Measurements from ENCODE around the gene NME4. TPM values are rescaled to one million over a fixed set of nuclear protein-coding genes. Genes with fewer than 3 reads are reported as not detected.
"Not testable (repeated sequence)": the region's sequence is repeated elsewhere in the genome, so short reads cannot be mapped to it uniquely, and the experiment has no call there.

Gene NME4
- total and polyA plus RNA-seq, 2 donors from 2014 or later = 56.6 to 100 TPM

- peaks cover 0 to 13% (median 3%) of the 10 kb centered on the region in 3 donors for H3K4me1 ChIP-seq (ENCODE audit: control insufficient read depth in 2 of 3, insufficient read depth in 2 of 3, low read depth in 1 of 3, low read length in 3 of 3)
- H3K9ac ChIP-seq (ENCODE audit: low read length in 3 of 3) = no peak overlapping the region
- intact Hi-C loops (cut with DNase I) = no loop called here
- no peaks in the 10 kb centered on the region for H3K27me3 ChIP-seq (ENCODE audit: control insufficient read depth, insufficient read depth, low read length)
- no peaks in the 10 kb centered on the region for H3K9me3 ChIP-seq (ENCODE audit: control insufficient read depth in 2 of 3, insufficient read depth in 1 of 3, low read length in 3 of 3)
- FAIRE-seq = no peak
- peak in 1 of 5 donors; percentile 20 for DNase-seq
- H3K36me3 ChIP-seq (ENCODE audit: control insufficient read depth in 2 of 3, insufficient read depth in 3 of 3, low read length in 3 of 3) = no peaks in the 10 kb centered on the region
- H3K27ac ChIP-seq (ENCODE audit: low read depth in 2 of 2, low read length in 2 of 2) = no peak overlapping the region
- no peak overlapping the region for H3K4me3 ChIP-seq (ENCODE audit: low read length in 3 of 3)
- no peak for TF ChIP-seq CTCF (IDR thresholded peaks at IDR 0.05; ENCODE audit: borderline replicate concordance, extremely low read depth, insufficient read depth)
Measured at GRCh38 chr16:386641-387156, 10.3 kb upstream of the NME4 start.

- H3K27me3 ChIP-seq (ENCODE audit: control insufficient read depth, insufficient read depth, low read length); H3K4me3 ChIP-seq (ENCODE audit: low read length in 3 of 3); H3K9me3 ChIP-seq (ENCODE audit: control insufficient read depth in 2 of 3, insufficient read depth in 1 of 3, low read length in 3 of 3); H3K9ac ChIP-seq (ENCODE audit: low read length in 3 of 3); H3K36me3 ChIP-seq (ENCODE audit: control insufficient read depth in 2 of 3, insufficient read depth in 3 of 3, low read length in 3 of 3); intact Hi-C loops (cut with DNase I); FAIRE-seq; H3K27ac ChIP-seq (ENCODE audit: low read depth in 2 of 2, low read length in 2 of 2): not testable (repeated sequence)
- peak in 2 of 5 donors; percentile 31 to 63 for DNase-seq
- peaks cover 0 to 13% (median 3%) of the 10 kb centered on the region in 3 donors for H3K4me1 ChIP-seq (ENCODE audit: control insufficient read depth in 2 of 3, insufficient read depth in 2 of 3, low read depth in 1 of 3, low read length in 3 of 3)
Measured at GRCh38 chr16:387761-388666, 9.0 kb upstream of the NME4 start.

- H3K9me3 ChIP-seq (ENCODE audit: control insufficient read depth in 2 of 3, insufficient read depth in 1 of 3, low read length in 3 of 3) = no peaks in the 10 kb centered on the region
- no peak overlapping the region for H3K4me3 ChIP-seq (ENCODE audit: low read length in 3 of 3)
- intact Hi-C loops (cut with DNase I) = no loop called here
- FAIRE-seq (no peak), DNase-seq (no peak)
- H3K4me1 ChIP-seq (ENCODE audit: control insufficient read depth in 2 of 3, insufficient read depth in 2 of 3, low read depth in 1 of 3, low read length in 3 of 3) = peaks cover 0 to 3% (median 0%) of the 10 kb centered on the region in 3 donors
- no peak for TF ChIP-seq CTCF (IDR thresholded peaks at IDR 0.05; ENCODE audit: borderline replicate concordance, extremely low read depth, insufficient read depth)
- H3K27ac ChIP-seq (ENCODE audit: low read depth in 2 of 2, low read length in 2 of 2) = no peak overlapping the region
- H3K27me3 ChIP-seq (ENCODE audit: control insufficient read depth, insufficient read depth, low read length) = no peaks in the 10 kb centered on the region
- H3K36me3 ChIP-seq (ENCODE audit: control insufficient read depth in 2 of 3, insufficient read depth in 3 of 3, low read length in 3 of 3) = no peaks in the 10 kb centered on the region
- no peak overlapping the region for H3K9ac ChIP-seq (ENCODE audit: low read length in 3 of 3)
Measured at GRCh38 chr16:389352-389751, 7.6 kb upstream of the NME4 start.

GRCh38 chr16:391885-392335, 5.1 kb upstream of the NME4 start:
- FAIRE-seq (no peak), DNase-seq (peak; percentile 58 to 81 (median 74))
- intact Hi-C loops (cut with DNase I) = no loop called here
- H3K27ac ChIP-seq (ENCODE audit: low read depth in 2 of 2, low read length in 2 of 2) = no peak overlapping the region
- no peaks in the 10 kb centered on the region for H3K9me3 ChIP-seq (ENCODE audit: control insufficient read depth in 2 of 3, insufficient read depth in 1 of 3, low read length in 3 of 3)
- H3K36me3 ChIP-seq (ENCODE audit: control insufficient read depth in 2 of 3, insufficient read depth in 3 of 3, low read length in 3 of 3) = no peaks in the 10 kb centered on the region
- H3K4me1 ChIP-seq (ENCODE audit: control insufficient read depth in 2 of 3, insufficient read depth in 2 of 3, low read depth in 1 of 3, low read length in 3 of 3) = peaks cover 0 to 3% (median 3%) of the 10 kb centered on the region in 3 donors
- peak; percentile 72 for TF ChIP-seq CTCF (IDR thresholded peaks at IDR 0.05; ENCODE audit: borderline replicate concordance, extremely low read depth, insufficient read depth)
- no peak overlapping the region for H3K9ac ChIP-seq (ENCODE audit: low read length in 3 of 3)
- no peak overlapping the region for H3K4me3 ChIP-seq (ENCODE audit: low read length in 3 of 3)
- no peaks in the 10 kb centered on the region for H3K27me3 ChIP-seq (ENCODE audit: control insufficient read depth, insufficient read depth, low read length)

All from kidney (tissue), 14 donors.